Mucosa of stomach (tissue), 1 donor: ENCODE measurements around the gene FFAR1.

Source experiments
- H3K27me3 ChIP-seq: one replicate; pipeline ENCODE4 v1.7.0; 2013; ENCODE audit warnings: mild to moderate bottlenecking, low read length; ENCODE audit not compliant: control insufficient read depth, insufficient read depth
- H3K36me3 ChIP-seq: one replicate; pipeline ENCODE4 v1.7.0; 2013; ENCODE audit warnings: low read length; ENCODE audit not compliant: control insufficient read depth, insufficient read depth
- H3K4me1 ChIP-seq: one replicate; pipeline ENCODE4 v1.7.0; 2013; ENCODE audit warnings: mild to moderate bottlenecking, low read length; ENCODE audit not compliant: control insufficient read depth, insufficient read depth
- H3K4me3 ChIP-seq: one replicate; pipeline ENCODE4 v1.7.0; 2013; ENCODE audit warnings: low read length
- H3K9ac ChIP-seq: one replicate; pipeline ENCODE4 v1.7.0; 2013; ENCODE audit warnings: mild to moderate bottlenecking, low read length, moderate library complexity
- H3K9me3 ChIP-seq: one replicate; pipeline ENCODE4 v1.7.0; 2013; ENCODE audit warnings: mild to moderate bottlenecking, low read length, moderate library complexity; ENCODE audit not compliant: control insufficient read depth
- donor health status: Pancreatic carcinoma.

Gene FFAR1, protein sequence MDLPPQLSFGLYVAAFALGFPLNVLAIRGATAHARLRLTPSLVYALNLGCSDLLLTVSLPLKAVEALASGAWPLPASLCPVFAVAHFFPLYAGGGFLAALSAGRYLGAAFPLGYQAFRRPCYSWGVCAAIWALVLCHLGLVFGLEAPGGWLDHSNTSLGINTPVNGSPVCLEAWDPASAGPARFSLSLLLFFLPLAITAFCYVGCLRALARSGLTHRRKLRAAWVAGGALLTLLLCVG (N-terminal part only)

DNA sequence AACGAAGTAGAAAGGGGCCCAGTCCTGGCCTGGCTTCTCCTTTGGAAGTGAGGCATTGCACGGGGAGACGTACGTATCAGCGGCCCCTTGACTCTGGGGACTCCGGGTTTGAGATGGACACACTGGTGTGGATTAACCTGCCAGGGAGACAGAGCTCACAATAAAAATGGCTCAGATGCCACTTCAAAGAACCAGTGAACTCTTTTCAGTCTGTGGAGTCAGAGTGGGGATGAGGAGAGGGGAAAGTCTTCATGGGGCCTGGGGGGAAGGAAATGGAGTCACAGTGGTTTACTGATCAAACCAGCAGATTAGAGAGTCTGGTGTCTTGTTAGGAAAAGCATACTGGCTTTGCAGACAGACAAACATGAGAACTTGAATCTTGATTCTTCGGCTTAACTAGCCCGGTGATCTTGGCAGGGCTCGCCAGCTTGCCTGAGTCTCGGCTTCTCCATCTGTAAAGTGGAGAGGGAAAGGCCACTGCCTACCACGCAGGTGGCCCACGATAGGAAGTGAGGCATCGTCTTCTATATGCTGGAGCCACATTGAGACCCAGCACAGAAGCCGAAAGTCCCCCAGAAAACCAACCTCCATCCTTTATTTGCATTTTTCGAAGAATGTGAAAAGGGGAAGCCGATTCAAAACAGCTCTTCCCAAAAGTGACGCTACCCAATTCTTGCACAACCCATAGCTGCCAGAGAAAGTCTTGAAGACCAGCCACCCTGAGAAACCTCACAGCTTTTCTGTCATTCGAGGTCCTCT is at the start of gene FFAR1:
TSS of gene FFAR1 (plus strand) at position 732 of the 759 bp plus-strand sequence. CDS start 3,650 bp downstream, outside the sequence.
- no peak within 1 kb of the TSS for H3K4me3 ChIP-seq
- no peaks in the 10 kb centered on the region for H3K4me1 ChIP-seq
- no peak within 1 kb of the TSS for H3K9ac ChIP-seq
- peaks cover 10% of the 10 kb centered on the region for H3K27me3 ChIP-seq
- H3K9me3 ChIP-seq: no peaks in the 10 kb centered on the region
- H3K36me3 ChIP-seq: no peaks in the 10 kb centered on the region

- H3K36me3 ChIP-seq: no peaks in the 10 kb centered on the region
- H3K4me1 ChIP-seq: no peaks in the 10 kb centered on the region
- no peak overlapping the region for H3K9ac ChIP-seq
- H3K4me3 ChIP-seq: no peak overlapping the region
- H3K9me3 ChIP-seq: no peaks in the 10 kb centered on the region
- H3K27me3 ChIP-seq: peaks cover 28% of the 10 kb centered on the region
Observed at GRCh38 chr19:35297922-35298321, 49.8 kb upstream of the FFAR1 start.

GRCh38 chr19:35298561-35298972 is 49.1 kb upstream of the FFAR1 start:
- Histone ChIP-seq H3K36me3 (no peaks in the 10 kb centered on the region), H3K9me3 (no peaks in the 10 kb centered on the region), H3K4me1 (no peaks in the 10 kb centered on the region), H3K27me3 (peaks cover 22% of the 10 kb centered on the region), H3K9ac (no peak overlapping the region), H3K4me3 (no peak overlapping the region)

GRCh38 chr19:35299523-35300338 is 48.0 kb upstream of the FFAR1 start:
- Histone ChIP-seq H3K4me1 (no peaks in the 10 kb centered on the region), H3K36me3 (no peaks in the 10 kb centered on the region), H3K9ac (no peak overlapping the region), H3K4me3 (no peak overlapping the region), H3K27me3 (peaks cover 19% of the 10 kb centered on the region), H3K9me3 (no peaks in the 10 kb centered on the region)

GRCh38 chr19:35300339-35300649 is 47.4 kb upstream of the FFAR1 start:
- no peaks in the 10 kb centered on the region for H3K4me1 ChIP-seq
- H3K4me3 ChIP-seq: no peak overlapping the region
- H3K9ac ChIP-seq: no peak overlapping the region
- no peaks in the 10 kb centered on the region for H3K9me3 ChIP-seq
- no peaks in the 10 kb centered on the region for H3K36me3 ChIP-seq
- H3K27me3 ChIP-seq: peaks cover 19% of the 10 kb centered on the region

GRCh38 chr19:35301961-35302360 is 45.7 kb upstream of the FFAR1 start:
- Histone ChIP-seq H3K4me1 (no peaks in the 10 kb centered on the region), H3K9me3 (no peaks in the 10 kb centered on the region), H3K36me3 (no peaks in the 10 kb centered on the region), H3K4me3 (no peak overlapping the region), H3K9ac (no peak overlapping the region), H3K27me3 (peaks cover 19% of the 10 kb centered on the region)

GRCh38 chr19:35302446-35302845 is 45.3 kb upstream of the FFAR1 start:
- no peak overlapping the region for H3K9ac ChIP-seq
- H3K36me3 ChIP-seq: no peaks in the 10 kb centered on the region
- no peak overlapping the region for H3K4me3 ChIP-seq
- no peaks in the 10 kb centered on the region for H3K4me1 ChIP-seq
- H3K27me3 ChIP-seq: peaks cover 16% of the 10 kb centered on the region
- H3K9me3 ChIP-seq: no peaks in the 10 kb centered on the region

DNA sequence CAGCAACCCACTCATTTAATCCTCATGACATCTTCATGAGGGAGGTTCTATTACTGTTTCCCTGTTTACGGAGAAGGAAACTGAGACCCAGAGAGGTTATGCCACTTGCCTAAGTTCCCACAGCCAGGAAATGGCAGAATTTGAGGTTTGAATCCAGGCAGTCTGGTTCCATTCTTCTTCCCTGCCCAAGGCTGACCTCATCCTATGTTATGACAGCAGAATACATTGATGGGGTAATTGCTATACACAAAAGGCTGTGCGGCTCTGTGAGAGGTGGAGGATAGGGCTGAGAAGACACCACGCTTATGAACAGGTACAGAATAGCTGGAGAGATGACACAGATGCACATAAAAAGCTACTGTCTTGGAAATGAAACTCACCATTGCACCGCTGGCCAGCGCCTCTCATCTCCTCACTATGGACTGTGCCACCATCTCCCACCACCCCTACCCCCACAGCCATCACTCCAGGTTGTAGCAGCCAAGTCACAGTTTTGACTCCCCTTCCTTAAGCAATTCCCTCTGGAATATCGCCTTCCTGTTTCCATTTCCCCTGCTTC is 44.3 kb upstream of the FFAR1 start:
- Histone ChIP-seq H3K27me3 (peaks cover 8% of the 10 kb centered on the region), H3K9ac (no peak overlapping the region), H3K4me3 (no peak overlapping the region), H3K4me1 (no peaks in the 10 kb centered on the region), H3K36me3 (no peaks in the 10 kb centered on the region), H3K9me3 (no peaks in the 10 kb centered on the region)

- Histone ChIP-seq H3K27me3 (peaks cover 5% of the 10 kb centered on the region), H3K4me3 (no peak overlapping the region), H3K36me3 (no peaks in the 10 kb centered on the region), H3K9me3 (no peaks in the 10 kb centered on the region), H3K4me1 (no peaks in the 10 kb centered on the region), H3K9ac (no peak overlapping the region)
Observed at GRCh38 chr19:35304036-35304435, 43.7 kb upstream of the FFAR1 start.

GRCh38 chr19:35305181-35305580 is 42.5 kb upstream of the FFAR1 start:
- H3K9me3 ChIP-seq: no peaks in the 10 kb centered on the region
- peaks cover 5% of the 10 kb centered on the region for H3K27me3 ChIP-seq
- H3K4me3 ChIP-seq: no peak overlapping the region
- no peak overlapping the region for H3K9ac ChIP-seq
- H3K4me1 ChIP-seq: no peaks in the 10 kb centered on the region
- no peaks in the 10 kb centered on the region for H3K36me3 ChIP-seq

- H3K4me3 ChIP-seq: no peak overlapping the region
- H3K4me1 ChIP-seq: no peaks in the 10 kb centered on the region
Observed at GRCh38 chr19:35306473-35307246, 41.0 kb upstream of the FFAR1 start.

More at GRCh38 chr19:35306473-35307246, 41.0 kb upstream of the FFAR1 start:
- no peaks in the 10 kb centered on the region for H3K9me3 ChIP-seq
- peaks cover 5% of the 10 kb centered on the region for H3K27me3 ChIP-seq
- no peak overlapping the region for H3K9ac ChIP-seq
- H3K36me3 ChIP-seq: no peaks in the 10 kb centered on the region
